GM20000 (cell line): Measurements from ENCODE around the gene PRND.
"Not testable (repeated sequence)": the region's sequence is repeated elsewhere in the genome, so short reads cannot be mapped to it uniquely, and the experiment has no call there.

Experiments used
- DNase-seq: peaks from one replicate; pipeline ENCODE4 v3.0.0; 2012; ENCODE audit warnings: low spot score
- TF ChIP-seq, protein P1 (sequence below): IDR thresholded peaks from 2 replicates; pipeline ENCODE4 v1.5.1; 2012; ENCODE audit warnings: mild to moderate bottlenecking, control low read depth; ENCODE audit errors: extremely low read depth, missing control alignments

The PRND gene

DNA sequence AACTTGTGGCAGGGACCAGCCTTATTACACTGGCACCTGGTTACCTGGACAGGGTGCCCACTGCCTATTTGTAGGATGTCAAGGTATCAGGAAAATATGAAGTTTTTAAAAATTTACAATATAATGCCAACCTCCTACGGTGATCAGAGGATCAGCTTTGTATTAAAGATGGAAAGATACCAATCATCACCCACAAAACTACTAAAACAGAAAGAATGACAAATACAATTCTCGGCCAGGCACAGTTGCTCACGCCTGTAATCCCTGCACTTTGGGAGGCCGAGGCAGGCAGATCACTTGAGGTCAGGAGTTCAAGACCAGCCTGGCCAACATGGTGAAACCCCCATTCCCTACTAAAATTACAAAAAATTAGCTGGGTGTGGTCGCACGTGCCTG lies 18.4 kb upstream of the PRND start:
- TF ChIP-seq, protein P1, sequence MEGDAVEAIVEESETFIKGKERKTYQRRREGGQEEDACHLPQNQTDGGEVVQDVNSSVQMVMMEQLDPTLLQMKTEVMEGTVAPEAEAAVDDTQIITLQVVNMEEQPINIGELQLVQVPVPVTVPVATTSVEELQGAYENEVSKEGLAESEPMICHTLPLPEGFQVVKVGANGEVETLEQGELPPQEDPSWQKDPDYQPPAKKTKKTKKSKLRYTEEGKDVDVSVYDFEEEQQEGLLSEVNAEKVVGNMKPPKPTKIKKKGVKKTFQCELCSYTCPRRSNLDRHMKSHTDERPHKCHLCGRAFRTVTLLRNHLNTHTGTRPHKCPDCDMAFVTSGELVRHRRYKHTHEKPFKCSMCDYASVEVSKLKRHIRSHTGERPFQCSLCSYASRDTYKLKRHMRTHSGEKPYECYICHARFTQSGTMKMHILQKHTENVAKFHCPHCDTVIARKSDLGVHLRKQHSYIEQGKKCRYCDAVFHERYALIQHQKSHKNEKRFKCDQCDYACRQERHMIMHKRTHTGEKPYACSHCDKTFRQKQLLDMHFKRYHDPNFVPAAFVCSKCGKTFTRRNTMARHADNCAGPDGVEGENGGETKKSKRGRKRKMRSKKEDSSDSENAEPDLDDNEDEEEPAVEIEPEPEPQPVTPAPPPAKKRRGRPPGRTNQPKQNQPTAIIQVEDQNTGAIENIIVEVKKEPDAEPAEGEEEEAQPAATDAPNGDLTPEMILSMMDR = no peak
- no peak for DNase-seq

DNA sequence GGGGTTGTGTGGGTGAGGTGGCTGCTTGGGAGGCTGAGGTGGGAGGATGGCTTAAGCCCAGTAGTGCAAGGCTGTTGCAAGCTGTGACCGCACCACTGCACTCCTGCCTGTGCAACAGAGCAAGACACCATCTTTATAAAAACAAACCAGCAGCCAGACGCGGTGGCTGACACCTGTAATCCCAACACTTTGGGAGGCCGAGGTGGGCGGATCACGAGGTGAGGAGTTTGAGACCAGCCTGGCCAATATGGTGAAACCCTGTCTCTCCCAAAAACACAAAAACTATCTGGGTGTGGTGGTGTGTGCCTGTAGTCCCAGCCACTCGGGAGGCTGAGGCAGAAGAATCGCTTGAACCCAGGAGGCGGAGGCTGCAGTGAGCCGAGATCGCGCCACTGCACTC lies 14.8 kb upstream of the PRND start:
- not testable (repeated sequence) for DNase-seq

DNA sequence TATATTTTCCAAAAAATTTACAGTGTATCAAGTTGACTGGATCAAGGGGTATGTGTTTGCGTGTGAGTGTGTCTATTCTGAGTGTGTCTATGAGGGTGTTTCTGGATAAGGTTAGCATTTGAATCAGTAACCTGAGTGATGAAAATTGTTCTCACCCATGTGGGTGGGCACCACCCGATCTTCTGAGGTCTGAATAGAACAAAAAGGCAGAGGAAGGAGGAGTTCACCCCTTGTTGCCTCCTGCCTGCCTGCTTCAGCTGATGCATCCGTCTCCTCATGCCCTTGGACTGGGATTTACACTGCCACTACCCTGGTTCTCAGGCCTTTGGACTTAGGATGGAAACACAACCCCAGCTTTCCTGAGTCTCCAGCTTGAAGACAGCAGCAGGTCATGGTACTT lies 13.7 kb upstream of the PRND start:
- TF ChIP-seq, protein P1 = no peak
- DNase-seq = no peak

DNA sequence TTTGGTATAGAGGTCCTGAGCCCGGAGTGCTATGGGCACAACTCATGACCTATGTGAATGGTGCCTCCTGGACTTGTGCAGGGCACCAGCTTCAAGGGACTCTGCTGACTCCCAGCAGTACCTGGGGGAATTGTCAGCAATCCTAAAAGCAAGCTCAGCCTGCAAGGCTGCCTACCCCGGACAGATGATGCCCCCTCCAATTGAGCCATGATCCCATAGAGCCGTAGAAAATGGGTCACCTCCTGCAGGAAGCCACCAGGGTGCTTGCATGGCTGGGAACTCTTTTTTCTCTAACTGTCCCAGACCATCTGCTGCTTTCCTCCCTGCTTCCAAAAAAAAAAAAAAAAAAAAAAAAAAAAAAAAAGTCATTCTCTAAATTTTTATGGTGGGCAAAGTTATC lies 12.9 kb upstream of the PRND start:
- DNase-seq = no peak
- TF ChIP-seq, protein P1 = no peak

DNA sequence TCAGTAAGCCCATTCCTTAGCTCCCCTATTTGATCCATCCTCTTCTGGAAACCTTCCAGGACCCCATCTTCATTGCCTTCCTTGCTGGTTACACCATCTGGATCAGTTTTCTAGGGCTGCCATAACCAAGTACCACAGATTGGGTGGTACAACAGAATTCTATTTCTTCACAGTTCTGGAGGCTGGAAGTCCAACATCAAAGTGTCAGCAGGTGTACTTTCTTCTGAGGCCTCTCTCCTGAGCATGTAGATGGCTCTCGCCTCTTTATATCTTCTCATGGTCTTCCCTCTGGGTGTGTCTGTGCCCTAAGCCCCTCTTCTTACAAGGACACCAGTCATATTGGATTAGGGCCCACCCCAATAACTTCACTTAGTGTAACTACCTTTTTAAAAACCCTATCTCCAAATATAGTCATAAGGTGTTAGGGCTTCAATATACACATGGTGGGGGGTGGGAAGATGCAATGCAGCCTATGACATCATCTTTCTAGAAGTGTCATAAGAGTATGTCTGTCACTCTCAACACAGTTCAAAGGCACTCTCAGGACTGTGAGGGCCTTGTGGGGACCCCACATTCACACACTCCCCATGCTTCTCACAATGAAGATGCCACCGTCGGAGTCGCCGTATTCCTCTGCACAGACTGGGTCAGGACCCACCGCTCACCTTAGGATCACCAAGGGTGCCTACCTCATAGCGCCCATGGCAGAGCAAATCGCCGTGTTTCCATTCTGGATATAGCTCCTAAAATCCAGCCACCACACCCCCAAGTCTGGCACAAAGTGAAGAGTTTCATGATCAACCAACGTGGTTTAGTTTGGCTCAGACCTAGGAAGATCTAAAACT lies 12.2 kb upstream of the PRND start:
- DNase-seq = no peak

DNA sequence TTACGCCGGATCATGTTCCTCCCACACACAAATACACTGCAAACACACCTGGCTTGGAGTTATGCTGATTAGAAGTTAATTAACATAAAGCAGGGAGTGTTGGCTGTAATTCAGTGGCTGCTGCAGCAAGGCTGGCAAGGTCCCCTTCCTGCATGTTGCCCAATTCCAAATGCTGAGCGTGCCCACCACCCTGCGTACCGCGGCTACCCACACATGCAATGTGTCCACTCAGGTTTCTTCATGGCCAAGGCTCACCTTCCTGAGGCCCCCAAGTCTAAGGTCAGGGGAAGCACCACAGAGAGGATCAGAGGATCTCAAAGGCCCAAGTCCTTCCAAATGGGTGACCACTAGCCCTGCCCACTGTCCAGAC lies 11.6 kb upstream of the PRND start:
- TF ChIP-seq, protein P1 = no peak
- DNase-seq = no peak

More for the DNA sequence above, 12.2 kb upstream of the PRND start:
- TF ChIP-seq, protein P1 = no peak

DNA sequence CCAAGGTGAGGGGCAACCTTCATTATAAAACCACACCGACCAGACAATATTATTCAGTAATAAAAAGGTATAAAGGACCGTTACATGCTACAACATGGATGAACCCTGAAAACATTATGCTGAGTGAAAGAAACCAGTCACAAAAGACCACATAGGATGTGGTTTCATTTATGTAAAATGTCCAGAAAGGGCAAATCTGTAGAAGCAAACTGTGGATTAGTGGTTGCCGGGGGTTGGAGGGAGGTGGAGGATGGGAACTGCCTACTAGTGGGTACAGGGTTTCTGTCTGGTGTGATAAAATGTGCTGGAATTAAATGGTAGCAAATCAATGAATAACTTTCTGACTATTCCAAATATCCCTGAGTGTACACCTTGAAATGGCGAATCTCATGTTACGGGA lies 10.2 kb upstream of the PRND start:
- no peak for DNase-seq

More for the DNA sequence above, 10.2 kb upstream of the PRND start:
- TF ChIP-seq, protein P1 = no peak
